NCI-H146 treated with DMSO at 0.1 percent for 48 hours (cell line): ENCODE measurements around the gene PADI2.
A peak's percentile ranks its signal among the peaks of the same experiment; 100 is the strongest.

ENCODE experiments used
- DNase-seq: peaks from one replicate; lab custom pipeline; 2025; ENCODE audit not compliant: unreplicated experiment; lab: John Stamatoyannopoulos, UW

PADI2 gene

GRCh38 chr1:17119076-17119772 lies at the start of gene PADI2:
TSS of gene PADI2 (minus strand) at chr1:17119451. CDS start at chr1:17119371, 80 bp downstream.
- DNase-seq = peak; percentile 56

GRCh38 chr1:17168091-17168876 lies 49.0 kb upstream of the PADI2 start:
- peak; percentile 35 for DNase-seq

GRCh38 chr1:17167786-17168090 lies 48.5 kb upstream of the PADI2 start:
- no peak for DNase-seq

- no peak for DNase-seq
Measured at GRCh38 chr1:17167041-17167785, 48.0 kb upstream of the PADI2 start.

GRCh38 chr1:17165823-17166222 lies 46.6 kb upstream of the PADI2 start:
- DNase-seq = no peak

- DNase-seq = no peak
Measured at GRCh38 chr1:17163789-17164666, 44.8 kb upstream of the PADI2 start.

- no peak for DNase-seq
Measured at GRCh38 chr1:17163371-17163770, 44.1 kb upstream of the PADI2 start.

- peak; percentile 21 for DNase-seq
Measured at GRCh38 chr1:17162941-17163340, 43.7 kb upstream of the PADI2 start.

- no peak for DNase-seq
Measured at GRCh38 chr1:17161926-17162800, 42.9 kb upstream of the PADI2 start.

- DNase-seq = no peak
Measured at GRCh38 chr1:17161137-17161740, 42.0 kb upstream of the PADI2 start.

GRCh38 chr1:17158961-17159360 lies 39.7 kb upstream of the PADI2 start:
- DNase-seq = no peak

GRCh38 chr1:17156108-17156507 lies 36.9 kb upstream of the PADI2 start:
- DNase-seq = no peak

GRCh38 chr1:17155257-17155920 lies 36.1 kb upstream of the PADI2 start:
- no peak for DNase-seq

GRCh38 chr1:17149771-17150170 lies 30.5 kb upstream of the PADI2 start:
- DNase-seq = no peak

- no peak for DNase-seq
Measured at GRCh38 chr1:17148950-17149608, 29.8 kb upstream of the PADI2 start.

- DNase-seq = no peak
Measured at GRCh38 chr1:17145648-17146047, 26.4 kb upstream of the PADI2 start.

- DNase-seq = no peak
Measured at GRCh38 chr1:17143760-17144159, 24.5 kb upstream of the PADI2 start.

- DNase-seq = no peak
Measured at GRCh38 chr1:17141441-17142197, 22.4 kb upstream of the PADI2 start.
